ENCODE results near the gene TBC1D9B.

- no peak for TF ChIP-seq CTCF (IDR thresholded peaks at IDR 0.05; ENCODE audit: poor library complexity)
- no peak for TF ChIP-seq EZH2 (IDR thresholded peaks at IDR 0.05; ENCODE audit: borderline replicate concordance)
- TF ChIP-seq EZH2phosphoT487 (IDR thresholded peaks at IDR 0.05; ENCODE audit: low read depth, severe bottlenecking, unreplicated experiment), result no peak
Observed at GRCh38 chr5:179869641-179870402, 37.9 kb downstream of the TBC1D9B start.

Measured in hepatocyte (in vitro differentiated cells).